Effector memory CD4-positive, alpha-beta T cell (primary cell): ENCODE results near the gene OR7D4.

ENCODE experiments used
- DNase-seq, 3 donors: peaks; one replicate each; pipeline ENCODE4 v3.0.0-alpha.2; 2020
- H3K27ac ChIP-seq: 2 replicates; pipeline ENCODE4 v1.7.0; 2013; ENCODE audit warnings: mild to moderate bottlenecking, low read length, moderate library complexity; ENCODE audit not compliant: insufficient read depth, poor library complexity, severe bottlenecking
- H3K27me3 ChIP-seq: replicated peaks from 2 replicates; pipeline ENCODE4 v1.7.0; 2013; ENCODE audit warnings: mild to moderate bottlenecking, low read length; ENCODE audit not compliant: insufficient read depth, control insufficient read depth, poor library complexity, severe bottlenecking
- H3K36me3 ChIP-seq: 2 replicates; pipeline ENCODE4 v1.7.0; 2013; ENCODE audit warnings: mild to moderate bottlenecking, low read length, moderate library complexity; ENCODE audit not compliant: control insufficient read depth, insufficient read depth
- H3K4me1 ChIP-seq: 2 replicates; pipeline ENCODE4 v1.7.0; 2013; ENCODE audit warnings: low read length, mild to moderate bottlenecking; ENCODE audit not compliant: control insufficient read depth, insufficient read depth, poor library complexity, severe bottlenecking
- H3K4me3 ChIP-seq: 2 replicates; pipeline ENCODE4 v1.7.0; 2013; ENCODE audit warnings: low read length, low read depth, mild to moderate bottlenecking; ENCODE audit not compliant: insufficient read depth, poor library complexity, severe bottlenecking
- H3K9me3 ChIP-seq: 2 replicates; pipeline ENCODE4 v1.7.0; 2013; ENCODE audit warnings: mild to moderate bottlenecking, low read length, moderate library complexity; ENCODE audit not compliant: control insufficient read depth

OR7D4 gene

DNA sequence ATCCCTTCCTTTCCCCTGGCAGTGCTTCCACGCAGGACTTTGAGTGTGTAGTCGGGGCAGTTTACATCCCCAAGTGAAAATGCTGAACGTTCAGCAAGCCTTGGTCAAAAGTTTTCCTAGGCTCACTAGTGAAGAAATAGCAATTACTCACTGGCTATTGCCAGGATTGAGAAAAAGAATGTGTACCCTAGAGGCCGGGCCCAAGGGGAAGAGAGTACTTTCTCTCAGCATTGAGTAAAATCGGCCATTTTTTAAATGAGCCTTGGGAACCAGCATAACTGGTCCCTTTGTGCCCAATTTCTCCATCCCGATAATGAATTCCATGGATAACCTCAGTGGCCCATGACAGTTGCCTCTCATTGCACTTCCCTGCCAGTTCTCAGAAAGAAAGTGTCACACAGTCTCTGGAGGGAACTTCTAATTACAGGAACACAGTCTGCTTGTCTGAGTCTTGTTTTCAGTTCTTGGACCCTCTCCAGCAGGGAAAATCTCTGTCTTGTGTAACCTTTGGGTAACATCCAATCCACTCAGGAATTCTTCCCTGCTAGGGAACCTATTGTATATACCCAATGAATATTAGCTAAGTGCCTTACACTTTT, 47.9 kb downstream of the OR7D4 start:
- H3K27me3 ChIP-seq = no peaks in the 10 kb centered on the region
- no peak overlapping the region for H3K4me3 ChIP-seq

DNA sequence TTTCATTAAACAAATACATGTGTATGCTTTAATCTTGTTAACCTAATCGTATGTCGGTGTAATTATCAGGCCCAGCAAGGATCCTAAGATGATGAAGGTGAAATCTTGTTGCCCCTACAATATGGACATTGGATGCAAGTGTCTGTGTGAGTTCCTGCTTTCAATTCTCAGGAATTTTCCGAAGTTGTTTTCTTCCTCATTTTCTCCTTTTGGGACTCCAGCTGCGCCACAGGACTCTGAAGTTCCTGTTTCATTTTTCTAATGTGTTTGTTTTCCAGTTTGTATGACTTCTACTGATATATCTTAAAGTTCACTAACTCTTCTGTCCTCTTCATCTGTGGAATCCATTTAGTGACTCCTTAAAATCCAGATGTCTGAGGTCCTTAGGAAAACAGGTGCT, 52.5 kb downstream of the OR7D4 start:
- no peak overlapping the region for H3K4me3 ChIP-seq
- H3K36me3 ChIP-seq = peaks cover 20% of the 10 kb centered on the region
- H3K27me3 ChIP-seq = no peaks in the 10 kb centered on the region
- H3K9me3 ChIP-seq = no peaks in the 10 kb centered on the region
- H3K27ac ChIP-seq = no peak overlapping the region
- no peak for DNase-seq
- no peaks in the 10 kb centered on the region for H3K4me1 ChIP-seq

More for the DNA sequence above, 47.9 kb downstream of the OR7D4 start:
- H3K36me3 ChIP-seq = peaks cover 4% of the 10 kb centered on the region
- no peak overlapping the region for H3K27ac ChIP-seq
- H3K9me3 ChIP-seq = no peaks in the 10 kb centered on the region
- DNase-seq = no peak
- H3K4me1 ChIP-seq = no peaks in the 10 kb centered on the region

DNA sequence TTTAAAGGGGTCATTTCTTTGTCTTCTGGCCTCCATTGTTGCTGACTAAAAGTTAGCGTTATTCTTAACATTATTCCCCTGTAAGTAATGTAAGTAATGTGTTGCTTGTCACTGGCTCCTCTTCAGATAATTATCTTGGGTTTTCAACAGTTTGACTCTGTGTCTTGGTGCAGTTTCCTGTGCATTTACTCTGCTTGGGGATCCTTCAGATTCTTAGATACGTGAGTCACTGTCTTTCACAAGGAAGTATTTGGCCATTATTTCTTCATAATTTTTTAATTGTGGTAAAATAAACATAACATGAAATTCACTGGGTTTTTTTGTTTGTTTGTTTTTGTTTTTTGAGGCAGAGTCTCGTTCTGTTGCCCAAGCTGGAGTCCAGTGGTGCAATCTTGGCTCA, 54.1 kb downstream of the OR7D4 start:
- DNase-seq = no peak
- H3K27ac ChIP-seq = no peak overlapping the region
- peaks cover 36% of the 10 kb centered on the region for H3K36me3 ChIP-seq

DNA sequence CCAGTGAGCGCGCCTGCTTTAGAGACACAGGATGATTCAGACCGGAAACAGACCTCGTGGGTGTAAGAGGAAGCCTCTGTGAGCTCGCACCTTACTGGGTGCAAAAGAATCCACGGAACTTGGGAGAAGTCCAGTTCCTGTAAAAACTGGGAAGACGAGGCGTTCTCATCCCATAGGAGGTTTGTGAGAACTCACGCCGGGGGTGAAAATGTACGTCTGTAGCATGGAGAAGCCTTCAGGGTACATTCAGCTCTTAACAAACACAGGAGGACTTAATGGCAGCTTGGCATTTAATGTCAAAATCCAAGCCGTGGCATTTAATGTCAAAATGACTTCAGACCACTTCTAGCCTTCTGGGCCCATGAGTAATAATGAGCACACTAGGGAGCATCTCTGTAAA, 58.0 kb downstream of the OR7D4 start:
- Histone ChIP-seq H3K4me1 (no peaks in the 10 kb centered on the region), H3K36me3 (peaks cover 69% of the 10 kb centered on the region), H3K27me3 (no peaks in the 10 kb centered on the region), H3K4me3 (no peak overlapping the region), H3K9me3 (no peaks in the 10 kb centered on the region), H3K27ac (no peak overlapping the region)
- DNase-seq = no peak

More for the DNA sequence above, 54.1 kb downstream of the OR7D4 start:
- H3K4me1 ChIP-seq = no peaks in the 10 kb centered on the region
- H3K27me3 ChIP-seq = no peaks in the 10 kb centered on the region
- H3K4me3 ChIP-seq = no peak overlapping the region
- H3K9me3 ChIP-seq = no peaks in the 10 kb centered on the region
